Osteocyte (in vitro differentiated cells): ENCODE data around the gene LINC00237. TPM values are rescaled to one million over a fixed set of nuclear protein-coding genes. Genes with fewer than 3 reads are reported as not detected.

ENCODE experiments used
- DNase-seq: peaks from one replicate; pipeline ENCODE4 v3.0.0; 2021; ENCODE audit warnings: mixed read lengths; ENCODE audit not compliant: unreplicated experiment; ENCODE audit errors: extremely low spot score
- H3K27ac Mint-ChIP-seq: one replicate; pipeline ENCODE4 v1.8.0; 2021; ENCODE audit warnings: mild to moderate bottlenecking, mixed read lengths; ENCODE audit not compliant: unreplicated experiment
- H3K27me3 Mint-ChIP-seq: one replicate; pipeline ENCODE4 v1.8.0; 2021; ENCODE audit warnings: mixed read lengths; ENCODE audit not compliant: unreplicated experiment
- H3K36me3 Mint-ChIP-seq: one replicate; pipeline ENCODE4 v1.8.0; 2021; ENCODE audit warnings: mixed read lengths; ENCODE audit not compliant: unreplicated experiment
- H3K4me1 Mint-ChIP-seq: one replicate; pipeline ENCODE4 v1.8.0; 2021; ENCODE audit warnings: mixed read lengths; ENCODE audit not compliant: unreplicated experiment
- H3K4me3 Mint-ChIP-seq: one replicate; pipeline ENCODE4 v1.8.0; 2021; ENCODE audit warnings: mild to moderate bottlenecking, moderate library complexity, mixed read lengths; ENCODE audit not compliant: unreplicated experiment
- H3K9me3 Mint-ChIP-seq: one replicate; pipeline ENCODE4 v1.8.0; 2021; ENCODE audit warnings: mixed read lengths; ENCODE audit not compliant: unreplicated experiment
- CTCF ChIP-seq: fragments of 200-600 bp; sonication (generic); IDR thresholded peaks from 2 replicates; pipeline ENCODE4 v1.5.0; 2021; ENCODE audit warnings: antibody characterized with exemption, mild to moderate bottlenecking, moderate library complexity
- total RNA-seq: library from RNA; stranded (reverse); gene quantifications from 2 replicates; pipeline ENCODE4 v1.2.1, GENCODE V29; 2021

The LINC00237 gene
- total RNA-seq, 1 donor from 2014 or later, result not detected

- H3K27me3 Mint-ChIP-seq, result peaks cover 65% of the 10 kb centered on the region
These were observed 16.8 kb downstream of the LINC00237 start for GRCh38 chr20:21089391-21089790.

GRCh38 chr20:21087862-21088540 lies 18.2 kb downstream of the LINC00237 start:
- H3K4me1 Mint-ChIP-seq, result no peaks in the 10 kb centered on the region
- no peak for TF ChIP-seq CTCF
- H3K27me3 Mint-ChIP-seq, result peaks cover 51% of the 10 kb centered on the region
- no peak overlapping the region for H3K27ac Mint-ChIP-seq
- H3K9me3 Mint-ChIP-seq, result no peaks in the 10 kb centered on the region
- no peaks in the 10 kb centered on the region for H3K36me3 Mint-ChIP-seq
- no peak overlapping the region for H3K4me3 Mint-ChIP-seq
- no peak for DNase-seq

More at GRCh38 chr20:21089391-21089790, 16.8 kb downstream of the LINC00237 start:
- no peaks in the 10 kb centered on the region for H3K36me3 Mint-ChIP-seq
- DNase-seq, result no peak
- no peaks in the 10 kb centered on the region for H3K9me3 Mint-ChIP-seq
- no peaks in the 10 kb centered on the region for H3K4me1 Mint-ChIP-seq
- no peak for TF ChIP-seq CTCF
- H3K4me3 Mint-ChIP-seq, result no peak overlapping the region
- no peak overlapping the region for H3K27ac Mint-ChIP-seq

DNA sequence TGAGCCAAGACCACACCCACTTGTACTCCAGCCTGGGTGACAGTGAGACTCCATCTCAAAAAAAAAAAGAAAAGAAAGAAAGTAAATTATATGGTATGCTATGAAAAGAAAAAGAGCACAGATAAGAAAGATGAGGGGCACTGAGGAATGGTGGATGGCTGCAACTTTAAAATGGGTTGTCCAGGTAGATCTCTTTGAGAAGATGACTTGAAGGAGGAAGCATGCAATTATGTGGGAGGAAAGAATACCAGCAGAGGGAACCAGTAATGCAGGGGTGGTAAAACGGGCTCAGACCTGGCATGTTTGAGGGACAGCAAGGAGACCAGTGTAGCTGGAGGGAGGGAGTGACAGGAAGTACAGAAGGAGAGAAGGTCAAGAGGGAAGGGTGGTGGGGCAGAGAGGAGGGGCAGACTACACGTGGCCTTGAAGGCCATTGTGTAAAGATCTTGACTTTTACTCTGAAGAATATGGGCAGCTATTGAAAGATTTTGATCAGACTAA lies 22.3 kb downstream of the LINC00237 start:
- Mint-ChIP-seq H3K27me3 (peaks cover 21% of the 10 kb centered on the region), H3K27ac (no peak overlapping the region), H3K9me3 (no peaks in the 10 kb centered on the region), H3K4me1 (no peaks in the 10 kb centered on the region), H3K4me3 (no peak overlapping the region), H3K36me3 (no peaks in the 10 kb centered on the region)
- no peak for DNase-seq
- no peak for TF ChIP-seq CTCF

GRCh38 chr20:21082584-21082983 lies 23.6 kb downstream of the LINC00237 start:
- TF ChIP-seq CTCF, result no peak
- Mint-ChIP-seq H3K4me1 (no peaks in the 10 kb centered on the region), H3K4me3 (no peak overlapping the region), H3K9me3 (no peaks in the 10 kb centered on the region), H3K27me3 (peaks cover 18% of the 10 kb centered on the region), H3K27ac (no peak overlapping the region), H3K36me3 (no peaks in the 10 kb centered on the region)
- DNase-seq, result peak; percentile 62

- no peak for DNase-seq
- Mint-ChIP-seq H3K4me3 (no peak overlapping the region), H3K36me3 (no peaks in the 10 kb centered on the region), H3K27ac (no peak overlapping the region), H3K4me1 (no peaks in the 10 kb centered on the region), H3K9me3 (no peaks in the 10 kb centered on the region), H3K27me3 (peaks cover 12% of the 10 kb centered on the region)
- no peak for TF ChIP-seq CTCF
These were observed 28.3 kb downstream of the LINC00237 start for GRCh38 chr20:21077809-21078345.
